Stimulated activated CD4-positive, alpha-beta T cell treated with anti-CD3 and anti-CD28 coated beads, Interleukin-4, amount 100 ng/mL, for 1 hour (primary cell): ENCODE measurements around the gene MUC20.
"Not testable (repeated sequence)": the region's sequence is repeated elsewhere in the genome, so short reads cannot be mapped to it uniquely, and the experiment has no call there.

Experiments used
- DNase-seq: peaks from one replicate; pipeline ENCODE4 v3.0.0-alpha.2; 2020

The MUC20 gene

DNA sequence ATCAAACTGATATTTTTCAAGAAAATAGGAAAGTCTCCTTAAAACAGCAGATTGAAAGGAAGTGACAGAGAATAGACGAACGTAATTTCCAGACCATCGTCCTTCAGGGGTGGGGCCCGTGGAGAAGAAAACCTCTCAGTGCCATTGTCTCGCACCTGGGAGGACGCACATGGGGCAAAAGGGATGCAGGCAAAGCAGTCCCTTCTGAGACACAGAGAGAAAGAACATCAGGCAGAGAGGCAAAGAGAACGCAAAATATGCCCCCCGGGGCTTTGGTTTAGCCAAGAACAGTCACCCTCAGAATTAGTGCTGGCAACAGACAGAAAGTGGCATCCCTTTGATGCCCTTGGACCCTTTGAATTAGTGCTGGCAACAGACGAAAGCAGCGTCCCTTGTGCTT is 37.0 kb downstream of the MUC20 start:
- DNase-seq, result no peak

DNA sequence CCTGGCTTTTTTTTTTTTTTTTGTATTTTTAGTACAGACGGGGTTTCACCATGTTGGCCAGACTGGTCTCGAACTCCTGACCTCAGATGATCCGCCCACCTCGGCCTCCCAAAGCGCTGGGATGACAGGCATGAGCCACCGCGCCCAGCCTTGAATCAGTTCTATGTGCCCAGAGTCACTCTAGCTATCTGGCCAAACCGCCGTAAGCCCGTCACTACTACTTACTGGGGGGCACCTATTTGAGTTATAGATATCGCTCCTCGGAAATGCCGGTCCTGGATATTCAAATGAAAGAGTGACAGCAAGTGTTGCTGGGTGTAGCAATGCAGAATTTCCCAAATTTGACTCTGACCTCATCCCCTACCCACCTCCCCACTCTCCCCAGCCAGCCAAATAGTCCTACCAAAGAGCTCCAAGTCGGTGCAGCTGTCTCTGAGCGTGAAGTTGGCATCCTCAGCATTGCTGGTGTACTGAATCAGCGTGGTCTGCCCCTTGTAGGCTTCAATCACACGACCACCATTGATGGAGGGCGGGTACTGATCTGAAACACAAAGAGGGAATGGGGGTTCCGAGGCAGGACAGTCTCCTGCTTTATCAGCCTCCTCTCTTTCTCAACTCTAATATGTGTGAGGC is 38.1 kb downstream of the MUC20 start:
- no peak for DNase-seq

DNA sequence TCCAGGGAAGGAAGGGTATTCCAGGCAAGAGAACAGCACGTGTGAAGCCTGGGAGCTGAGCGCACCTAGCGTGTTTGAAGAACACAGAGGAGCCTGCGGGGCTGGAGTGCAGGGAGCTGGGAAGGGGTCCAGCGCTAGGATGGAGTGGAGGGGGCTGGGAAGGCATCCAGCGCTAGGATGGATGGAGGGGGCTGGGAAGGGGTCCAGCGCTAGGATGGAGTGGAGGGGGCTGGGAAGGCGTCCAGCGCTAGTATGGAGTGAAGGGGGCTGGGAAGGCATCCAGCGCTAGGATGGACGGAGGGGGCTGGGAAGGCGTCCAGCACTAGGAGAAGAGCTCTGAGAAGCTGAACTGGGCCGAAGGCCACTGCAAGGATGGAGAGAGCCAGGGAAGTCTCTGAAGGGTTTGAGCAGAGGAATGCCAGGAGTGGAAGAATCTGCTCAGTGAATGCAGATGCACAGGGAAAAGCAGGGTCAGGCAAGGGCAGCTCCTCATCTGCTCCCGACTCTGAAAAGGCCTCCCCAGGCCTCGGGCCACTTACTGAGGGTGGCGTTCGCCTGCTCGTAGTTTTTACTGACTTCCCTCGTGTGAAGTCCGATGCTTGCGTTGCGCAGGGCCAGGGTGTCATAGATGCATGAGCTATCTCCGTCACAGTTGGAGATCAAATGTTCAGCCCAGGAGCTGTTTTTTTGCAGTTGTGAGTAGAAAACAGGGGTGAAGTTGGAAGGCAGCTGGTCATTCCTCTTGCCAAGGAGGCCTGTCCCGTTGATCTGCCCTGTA is 39.8 kb downstream of the MUC20 start:
- no peak for DNase-seq

DNA sequence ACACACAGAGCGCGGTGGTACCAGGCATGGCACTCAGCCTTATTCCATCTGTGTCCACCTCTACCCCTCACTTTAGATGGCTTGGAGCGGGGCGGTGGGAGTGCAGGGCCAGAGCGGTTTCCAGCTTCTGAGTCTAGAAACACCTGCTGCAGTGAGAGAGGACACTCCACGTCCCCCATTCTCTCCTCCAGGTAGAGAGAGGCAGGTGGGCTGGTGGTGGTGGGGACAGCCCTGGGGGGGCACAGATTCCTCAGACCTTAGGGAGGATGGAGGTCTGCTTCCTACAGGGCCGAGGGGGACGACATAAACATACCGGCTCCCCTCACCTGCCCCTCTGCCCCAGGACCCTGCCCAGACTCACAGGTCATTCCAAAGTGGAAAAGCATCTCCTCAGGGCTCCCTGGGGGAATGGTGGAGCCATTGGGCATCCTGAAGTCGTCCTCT is 40.4 kb downstream of the MUC20 start:
- DNase-seq, result no peak

DNA sequence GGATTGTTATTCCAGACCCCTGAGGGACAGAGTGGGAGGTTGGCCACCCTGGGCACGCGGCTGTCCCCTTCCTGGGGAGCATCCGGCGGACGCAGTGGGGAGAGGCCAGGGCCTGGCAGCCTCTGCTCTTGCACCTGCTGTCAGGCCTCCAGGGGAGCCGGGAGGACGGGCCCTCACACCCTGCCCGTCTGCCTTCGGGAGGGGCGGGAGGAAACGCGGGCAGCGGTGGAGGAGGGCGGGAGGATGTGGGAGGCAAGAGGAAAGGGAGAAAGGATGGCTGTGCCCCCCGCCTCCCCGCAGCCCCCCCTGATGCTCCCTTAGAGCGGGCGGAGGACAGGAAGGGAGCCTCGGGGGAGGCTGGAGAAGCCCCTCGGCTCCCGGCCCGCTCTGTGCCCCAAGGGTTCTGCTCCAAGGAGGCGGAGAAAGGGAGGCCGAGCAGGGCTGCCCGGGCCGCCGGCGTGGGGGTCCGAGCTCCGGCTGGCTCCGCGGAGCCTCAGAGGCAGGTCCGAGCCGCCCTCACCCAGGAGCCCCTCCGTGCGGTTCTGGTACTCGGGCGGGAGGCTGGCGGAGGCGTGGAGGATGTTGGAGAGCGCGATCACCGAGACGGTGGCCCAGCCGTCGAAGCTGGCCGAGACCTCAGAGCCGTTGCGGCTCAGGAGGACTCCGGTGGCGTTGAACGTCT is 40.9 kb downstream of the MUC20 start:
- DNase-seq, result no peak

DNA sequence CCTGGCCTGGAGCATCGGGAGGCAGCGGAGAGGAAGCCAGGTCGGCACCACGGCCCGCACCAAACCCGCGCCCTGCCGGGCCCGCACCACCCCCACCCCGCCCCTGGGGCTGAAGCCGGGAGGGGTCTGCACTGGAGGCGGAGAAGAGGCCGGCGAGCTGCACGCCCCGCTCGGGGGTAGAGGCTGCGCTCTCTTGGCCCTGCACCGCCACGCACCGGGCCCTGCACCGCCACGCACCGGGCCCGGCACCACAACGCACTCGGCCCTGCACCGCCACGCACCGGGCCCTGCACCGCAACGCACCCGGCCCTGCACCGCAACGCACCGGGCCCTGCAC is 41.4 kb downstream of the MUC20 start:
- no peak for DNase-seq

DNA sequence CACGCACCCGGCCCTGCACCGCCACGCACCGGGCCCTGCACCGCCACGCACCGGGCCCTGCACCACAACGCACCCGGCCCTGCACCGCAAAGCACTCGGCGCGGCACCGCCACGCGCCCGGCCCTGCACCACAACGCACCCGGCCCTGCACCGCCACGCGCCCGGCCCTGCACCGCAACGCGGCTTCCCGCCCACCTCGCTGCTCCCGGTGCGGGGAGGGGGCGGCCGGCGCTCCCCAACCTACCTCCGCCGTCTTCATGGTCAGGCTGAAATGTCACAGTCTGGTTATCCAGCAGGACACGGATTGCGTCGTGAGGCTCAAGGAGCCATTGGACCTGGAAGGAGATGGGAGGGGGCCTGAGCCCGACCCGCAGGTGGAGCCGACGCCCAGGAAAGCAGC is 41.8 kb downstream of the MUC20 start:
- no peak for DNase-seq

DNA sequence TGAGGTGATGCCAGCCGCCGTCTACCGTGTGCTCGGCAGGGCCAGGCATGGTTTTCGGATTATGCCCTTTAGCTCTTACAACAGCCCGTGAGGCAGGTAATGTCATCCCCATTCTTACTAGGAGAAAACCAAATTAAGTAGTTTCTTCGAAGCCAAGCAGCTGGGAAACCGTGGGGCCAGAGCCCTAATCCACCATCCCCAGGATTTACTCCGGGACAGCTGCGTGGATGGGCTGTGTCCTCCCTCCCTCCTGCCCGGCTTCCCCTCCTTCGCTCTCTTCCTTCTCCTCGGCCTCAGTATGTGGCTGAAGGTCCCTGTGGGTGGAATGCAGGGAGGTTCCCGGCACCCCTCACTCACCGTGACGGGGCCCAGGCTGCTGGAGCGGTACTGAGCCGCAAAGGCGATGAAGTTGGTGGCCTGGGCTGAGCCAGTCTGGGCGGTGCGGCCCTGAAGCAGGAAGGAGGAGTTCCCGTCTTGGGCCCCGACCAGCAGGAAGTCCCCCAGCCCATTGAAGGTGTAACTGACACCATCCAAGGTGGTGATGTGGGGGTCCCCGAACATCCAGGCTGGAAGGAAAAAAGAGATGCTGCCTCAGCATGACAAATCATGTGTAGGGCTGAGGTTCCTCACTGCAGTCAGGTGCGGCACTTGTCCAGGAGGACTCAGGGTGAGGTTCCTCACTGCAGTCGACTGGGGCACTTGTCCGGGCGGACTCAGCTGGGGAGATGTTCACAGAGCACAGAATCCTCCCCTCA is 42.5 kb downstream of the MUC20 start:
- no peak for DNase-seq

DNA sequence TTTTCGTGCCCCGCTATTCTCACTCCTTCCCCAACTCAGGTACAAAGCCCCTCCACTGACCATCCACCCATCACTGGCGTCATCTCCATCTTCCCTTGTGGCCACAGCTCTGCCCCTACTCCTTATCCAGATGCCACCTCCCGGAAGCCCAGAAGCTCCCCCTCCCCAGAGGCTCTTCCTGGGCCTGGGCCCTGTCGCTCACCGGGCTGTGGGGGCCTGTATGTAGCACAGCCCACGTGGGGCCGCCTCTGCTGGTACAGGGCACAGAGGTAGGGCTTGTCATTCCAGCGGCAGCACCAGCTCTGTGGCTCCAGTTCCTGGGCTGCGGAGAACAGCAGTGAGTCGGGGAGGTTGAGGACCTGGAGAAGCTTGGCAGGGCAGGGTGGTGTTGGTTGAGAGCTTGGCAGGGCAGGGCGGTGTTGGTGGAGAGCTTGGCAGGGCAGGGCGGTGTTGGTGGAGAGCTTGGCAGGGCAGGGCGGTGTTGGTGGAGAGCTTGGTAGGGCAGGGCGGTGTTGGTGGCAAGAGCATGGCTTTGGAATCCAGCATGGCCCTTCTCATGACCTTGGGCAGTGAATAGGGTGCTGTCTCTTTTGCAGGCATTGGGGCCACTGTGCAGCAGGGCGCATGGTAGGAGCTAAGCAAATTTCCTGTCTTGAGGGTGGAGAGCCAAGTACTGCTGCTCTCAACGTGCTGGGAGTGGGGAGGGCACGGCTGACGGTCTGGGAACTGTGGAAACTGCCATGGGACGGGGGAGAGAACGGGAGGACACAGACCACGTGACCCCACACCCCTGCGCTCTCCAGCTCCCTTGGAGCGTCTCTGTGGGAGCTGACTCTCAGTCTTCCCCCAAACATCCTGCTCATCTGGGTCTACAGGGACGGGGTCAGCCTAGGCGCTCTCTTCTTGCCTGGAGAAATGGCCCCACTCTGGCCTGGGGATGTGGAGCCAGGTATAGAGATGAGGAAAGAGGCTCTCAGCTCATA is 43.4 kb downstream of the MUC20 start:
- DNase-seq, result no peak

DNA sequence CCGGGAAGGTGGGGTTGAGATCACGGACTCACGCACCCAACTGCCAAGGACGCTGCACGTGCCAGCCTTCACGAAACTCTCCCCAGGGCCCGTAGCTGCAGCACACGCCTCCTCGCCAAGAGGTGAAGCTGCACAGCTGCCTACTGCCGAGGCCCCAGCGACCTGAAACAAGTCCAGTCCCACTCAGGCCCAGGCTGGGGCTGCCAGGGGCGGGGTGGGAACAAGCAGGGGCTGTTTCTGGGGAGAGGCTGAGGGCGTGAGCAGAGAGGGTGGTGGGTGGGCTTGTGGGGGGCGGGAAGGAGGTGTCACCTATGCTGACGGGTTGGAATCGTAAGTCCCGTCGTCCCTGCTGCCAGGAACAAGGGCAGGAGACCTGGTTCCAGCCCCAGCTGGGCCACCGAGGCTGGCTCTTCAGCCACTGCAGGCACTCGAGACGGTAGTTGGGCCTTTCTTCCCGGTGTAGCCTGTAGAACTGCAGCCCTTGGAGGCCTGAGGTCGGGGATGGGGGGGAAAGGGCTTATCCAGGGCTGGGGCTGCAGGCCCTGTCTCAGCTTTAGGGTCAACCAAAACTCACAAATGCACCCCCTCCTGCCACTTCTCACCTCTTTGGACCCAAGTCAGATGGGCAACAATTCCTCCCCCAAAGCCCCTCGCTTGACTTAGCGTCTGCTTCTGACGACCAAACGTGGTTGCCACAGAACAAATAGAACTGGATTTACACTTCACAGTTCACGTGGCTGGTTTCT is 44.4 kb downstream of the MUC20 start:
- no peak for DNase-seq

DNA sequence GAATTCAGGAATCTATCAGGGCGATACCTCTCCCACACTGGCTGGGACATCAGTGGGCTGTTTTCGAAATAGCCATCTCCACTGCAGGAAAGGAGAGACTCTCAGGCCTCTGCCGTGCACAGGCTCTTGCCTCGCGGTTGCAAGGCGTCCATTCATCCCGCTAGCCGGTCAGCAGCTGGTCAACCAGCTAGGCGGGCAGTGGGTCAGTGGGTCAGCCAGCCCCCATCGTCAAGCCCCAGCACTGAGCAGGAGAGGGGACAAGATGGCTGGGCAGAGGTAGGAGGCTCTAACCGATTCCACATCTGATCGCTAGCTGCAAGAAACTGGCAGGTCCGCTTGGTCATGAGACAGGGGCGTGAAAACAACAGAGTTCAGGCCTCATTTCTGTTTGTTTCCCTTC is 45.9 kb downstream of the MUC20 start:
- no peak for DNase-seq

DNA sequence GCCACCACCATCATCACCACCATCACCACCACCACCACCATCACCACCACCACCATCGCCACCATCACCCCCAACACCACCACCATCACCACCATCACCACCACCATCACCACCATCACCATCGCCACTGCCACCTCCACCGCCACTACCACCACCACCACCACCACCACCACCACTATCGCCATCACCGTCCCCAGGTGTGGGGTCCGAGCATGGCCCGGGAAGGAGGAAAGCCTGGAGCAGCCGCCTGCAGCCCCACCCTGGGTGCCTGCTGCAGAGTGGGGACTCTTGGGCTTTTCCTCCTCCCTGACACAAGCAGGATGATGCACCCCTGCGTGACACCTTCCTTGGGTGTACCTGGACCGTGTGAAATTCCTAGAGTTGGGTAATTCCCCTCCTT is 47.0 kb downstream of the MUC20 start:
- DNase-seq, result no peak

DNA sequence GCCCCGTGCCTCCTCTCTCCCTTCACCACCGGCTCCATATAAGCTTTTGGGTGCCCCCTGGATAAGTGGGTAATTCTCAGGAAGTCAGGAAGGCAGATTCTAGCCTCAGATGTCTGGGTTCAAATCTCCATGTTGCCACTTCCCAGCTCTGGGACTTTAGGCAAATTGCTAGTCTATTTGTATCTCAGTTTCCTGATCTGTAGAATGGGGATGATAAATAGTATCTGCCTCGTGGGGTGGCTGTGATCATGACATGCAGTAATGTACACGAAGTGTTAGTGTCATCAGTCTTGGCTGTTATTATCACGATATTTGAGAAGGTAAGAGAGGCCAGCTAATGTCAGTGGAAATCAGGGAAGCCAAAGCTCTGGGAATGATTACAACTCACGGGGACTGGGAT is 47.6 kb downstream of the MUC20 start:
- no peak for DNase-seq

DNA sequence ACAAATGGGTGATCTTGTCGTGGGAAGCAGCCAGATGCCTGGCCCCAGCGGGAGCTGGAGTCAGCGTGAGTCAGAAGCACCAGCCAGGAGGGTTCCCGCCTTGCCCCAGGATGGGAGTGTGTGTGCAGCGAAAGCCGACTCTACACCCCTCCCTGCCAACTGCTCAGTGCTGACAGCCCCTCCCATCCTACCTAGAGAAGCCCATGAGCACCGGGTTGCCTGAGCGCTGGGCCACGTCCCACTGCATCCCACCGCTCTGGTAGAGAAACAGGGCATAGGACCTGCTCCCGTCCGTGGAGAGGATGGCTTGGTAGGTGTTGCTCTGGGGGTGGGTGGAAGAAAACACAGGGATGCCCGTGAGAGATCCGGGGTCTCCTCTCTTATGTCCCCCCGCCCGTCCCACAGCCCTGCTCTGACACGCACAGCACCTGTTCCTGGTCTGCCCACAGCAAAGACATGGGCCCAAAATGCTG is 48.1 kb downstream of the MUC20 start:
- no peak for DNase-seq

DNA sequence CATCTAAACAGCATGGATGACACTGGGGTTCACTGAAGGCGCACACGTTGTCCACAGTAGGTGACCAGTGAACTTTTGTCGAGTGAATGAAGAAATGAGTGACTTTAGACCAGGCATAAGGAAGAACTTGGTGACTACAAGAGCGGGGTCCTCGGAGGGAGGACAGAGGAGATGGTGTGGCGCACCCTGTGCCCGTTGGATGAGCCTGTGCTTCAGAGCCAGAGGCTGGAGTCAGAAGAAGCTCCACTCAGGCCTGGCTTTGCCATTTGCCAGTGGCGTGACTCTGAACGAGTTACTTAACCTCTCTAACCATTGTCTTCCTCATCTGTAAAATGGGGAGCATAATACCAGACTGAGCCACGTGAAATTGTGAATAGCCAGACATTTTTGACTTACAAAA is 48.8 kb downstream of the MUC20 start:
- DNase-seq, result no peak

DNA sequence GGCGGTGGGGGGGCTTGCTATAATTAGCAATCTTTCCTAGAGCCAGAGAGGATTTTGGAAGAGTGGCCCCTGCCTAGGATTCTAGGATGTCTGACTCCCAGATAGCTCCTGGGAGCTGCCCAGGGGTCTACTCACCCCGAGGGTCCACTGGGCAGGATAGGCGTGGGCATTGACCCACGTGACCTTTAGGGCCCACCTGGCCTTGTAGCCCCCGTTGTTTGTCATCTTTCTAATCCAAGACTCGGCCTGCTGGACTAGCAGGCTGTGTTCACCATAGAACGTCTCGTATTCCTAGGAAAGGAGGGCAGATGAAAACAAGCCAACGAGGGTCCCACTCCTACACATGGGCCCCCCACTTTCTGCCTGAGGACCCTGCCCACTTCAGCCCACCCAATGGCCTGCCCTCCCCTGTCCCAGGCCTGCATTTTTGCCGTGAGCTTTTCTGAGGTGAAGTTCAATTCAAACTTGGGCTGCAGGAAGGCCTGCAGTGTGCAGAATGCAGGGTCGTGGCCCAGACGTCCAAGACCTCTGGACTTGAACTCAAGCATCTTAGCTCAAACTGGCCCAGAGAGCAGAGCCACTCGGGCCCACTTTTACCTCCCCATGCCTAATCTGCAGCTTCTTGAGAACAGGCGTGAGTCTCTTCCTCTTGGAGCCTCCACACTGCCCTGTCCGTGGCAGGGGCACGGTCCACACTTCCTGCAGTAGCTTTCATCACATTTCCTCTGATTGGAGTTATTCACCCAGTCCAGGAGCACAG is 49.5 kb downstream of the MUC20 start:
- DNase-seq, result no peak

DNA sequence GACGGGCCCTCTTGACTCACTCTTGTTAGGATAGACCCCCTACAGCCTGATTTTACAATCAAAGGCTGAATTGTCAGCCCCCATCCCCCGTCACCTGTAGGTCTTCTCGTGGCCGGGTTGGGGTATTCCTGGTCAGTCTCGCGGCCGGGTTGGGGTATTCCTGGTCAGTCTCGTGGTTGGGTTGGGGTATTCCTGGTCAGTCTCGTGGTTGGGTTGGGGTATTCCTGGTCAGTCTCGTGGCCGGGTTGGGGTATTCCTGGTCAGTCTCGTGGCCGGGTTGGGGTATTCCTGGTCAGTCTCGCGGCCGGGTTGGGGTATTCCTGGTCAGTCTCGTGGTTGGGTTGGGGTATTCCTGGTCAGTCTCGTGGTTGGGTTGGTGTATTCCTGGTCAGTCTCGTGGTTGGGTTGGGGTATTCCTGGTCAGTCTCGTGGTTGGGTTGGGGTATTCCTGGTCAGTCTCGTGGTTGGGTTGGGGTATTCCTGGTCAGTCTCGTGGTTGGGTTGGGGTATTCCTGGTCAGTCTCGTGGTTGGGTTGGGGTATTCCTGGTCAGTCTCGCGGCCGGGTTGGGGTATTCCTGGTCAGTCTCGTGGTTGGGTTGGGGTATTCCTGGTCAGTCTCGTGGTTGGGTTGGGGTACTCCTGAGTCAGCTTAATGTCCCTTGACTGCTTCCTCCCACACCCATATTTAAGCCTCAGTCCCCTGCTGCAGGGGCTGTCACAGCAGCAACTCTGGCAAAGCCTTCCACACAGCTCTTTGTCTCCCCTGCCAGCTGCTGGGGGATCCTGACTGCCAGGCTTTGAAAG is 50.3 kb downstream of the MUC20 start:
- not testable (repeated sequence) for DNase-seq

DNA sequence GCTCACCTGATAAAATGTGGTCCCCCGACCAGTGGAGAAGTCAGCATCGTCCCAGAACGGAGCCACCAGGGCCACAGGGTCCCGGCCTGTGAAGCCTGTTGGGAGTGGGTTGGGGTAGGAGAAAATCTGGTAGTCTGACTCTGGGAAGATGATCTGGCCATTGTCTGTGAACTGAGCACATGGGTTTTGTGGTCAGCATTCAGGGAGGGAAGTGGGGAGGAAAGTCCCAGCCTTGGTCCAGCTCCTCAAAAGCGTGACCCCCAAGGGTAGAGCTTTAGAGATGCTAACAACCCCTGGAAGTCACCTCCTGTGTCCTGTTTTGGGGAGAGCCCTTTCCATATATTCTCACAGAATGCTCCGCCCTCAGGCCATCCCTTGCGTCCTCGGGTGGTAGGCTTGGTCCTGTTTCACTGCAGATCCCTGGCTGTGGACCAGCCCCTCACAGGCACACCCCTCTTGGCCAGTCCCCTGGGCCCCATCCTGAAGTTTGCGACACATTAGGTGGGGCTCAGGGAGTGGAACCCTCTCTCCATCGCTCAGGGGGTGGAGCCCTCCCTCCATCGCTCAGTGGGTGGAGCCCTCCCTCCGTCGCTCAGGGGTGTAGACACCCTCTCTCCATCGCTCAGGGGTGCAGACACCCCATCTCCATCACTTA is 51.0 kb downstream of the MUC20 start:
- no peak for DNase-seq

DNA sequence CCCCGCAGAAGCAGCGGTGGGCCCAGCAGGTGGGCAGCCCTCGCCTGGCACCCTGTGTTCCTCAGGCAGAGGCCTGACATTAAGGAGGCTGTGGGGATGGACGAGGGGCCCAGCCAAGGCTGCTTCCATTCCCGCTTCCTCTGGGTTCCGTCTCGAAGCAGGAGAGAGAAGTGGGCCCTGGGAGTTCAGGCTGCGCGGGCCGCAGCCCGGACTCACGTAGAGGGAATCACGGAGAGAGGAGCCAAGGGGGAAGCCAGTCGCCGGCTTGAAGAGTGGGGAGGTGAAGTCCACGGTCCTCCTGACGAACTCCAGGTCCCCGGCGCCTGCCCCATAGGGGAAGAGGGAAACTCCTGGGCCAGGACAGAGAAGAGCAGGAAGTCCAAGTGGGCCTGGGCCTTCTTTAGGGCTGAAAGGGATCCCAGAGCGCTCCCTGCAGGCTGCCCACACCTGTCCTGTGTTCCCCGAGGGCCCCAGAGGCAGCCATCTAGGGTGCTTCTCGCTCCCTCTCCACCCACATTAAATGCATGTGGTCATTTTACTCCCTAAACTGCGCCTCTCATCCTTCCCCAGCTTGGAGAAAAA is 53.3 kb downstream of the MUC20 start:
- no peak for DNase-seq
